Measurements from ENCODE around the gene POU2F3. TPM values are rescaled to one million over a fixed set of nuclear protein-coding genes. Genes with fewer than 3 reads are reported as not detected.

Gene POU2F3
- total and polyA plus RNA-seq, 2 experiments from 2014 or later: 0.15 to 0.40 TPM

- H3K27me3 ChIP-seq: peaks cover 88% of the 10 kb centered on the region
These were observed 28.2 kb upstream of the POU2F3 start for GRCh38 chr11:120211522-120212258.

GRCh38 chr11:120212259-120212878 is 27.6 kb upstream of the POU2F3 start:
- H3K4me1 ChIP-seq (ENCODE audit: low read depth): no peaks in the 10 kb centered on the region
- H3K4me3 ChIP-seq: no peak overlapping the region
- DNase-seq (ENCODE audit: low read depth in 1 of 2, low spot score in 1 of 2): no peak
- H3K27ac ChIP-seq: no peak overlapping the region
- no peaks in the 10 kb centered on the region for H3K36me3 ChIP-seq
- TF ChIP-seq CTCF (IDR thresholded peaks at IDR 0.05; ENCODE audit: low read depth, low read length): no peak
- H3K9me3 ChIP-seq (ENCODE audit: low read depth): no peaks in the 10 kb centered on the region
- peaks cover 87% of the 10 kb centered on the region for H3K27me3 ChIP-seq

More at GRCh38 chr11:120211522-120212258, 28.2 kb upstream of the POU2F3 start:
- no peak for DNase-seq (ENCODE audit: low read depth in 1 of 2, low spot score in 1 of 2)
- Histone ChIP-seq H3K4me1 (ENCODE audit: low read depth) (no peaks in the 10 kb centered on the region), H3K36me3 (no peaks in the 10 kb centered on the region), H3K9me3 (ENCODE audit: low read depth) (no peaks in the 10 kb centered on the region), H3K27ac (no peak overlapping the region), H3K4me3 (peak overlapping the region; percentile 51)
- no peak for TF ChIP-seq CTCF (IDR thresholded peaks at IDR 0.05; ENCODE audit: low read depth, low read length)

- Histone ChIP-seq H3K4me3 (no peak overlapping the region), H3K27ac (no peak overlapping the region), H3K27me3 (peaks cover 81% of the 10 kb centered on the region), H3K36me3 (no peaks in the 10 kb centered on the region), H3K4me1 (ENCODE audit: low read depth) (no peaks in the 10 kb centered on the region), H3K9me3 (ENCODE audit: low read depth) (no peaks in the 10 kb centered on the region)
- no peak for TF ChIP-seq CTCF (IDR thresholded peaks at IDR 0.05; ENCODE audit: low read depth, low read length)
- peak in 1 of 2 donors; percentile 21 for DNase-seq (ENCODE audit: low read depth in 1 of 2, low spot score in 1 of 2)
These were observed 27.0 kb upstream of the POU2F3 start for GRCh38 chr11:120212926-120213325.

- Histone ChIP-seq H3K4me1 (ENCODE audit: low read depth) (no peaks in the 10 kb centered on the region), H3K9me3 (ENCODE audit: low read depth) (no peaks in the 10 kb centered on the region), H3K4me3 (no peak overlapping the region), H3K36me3 (no peaks in the 10 kb centered on the region), H3K27ac (no peak overlapping the region), H3K27me3 (peaks cover 74% of the 10 kb centered on the region)
- DNase-seq (ENCODE audit: low read depth in 1 of 2, low spot score in 1 of 2): no peak
- TF ChIP-seq CTCF (IDR thresholded peaks at IDR 0.05; ENCODE audit: low read depth, low read length): no peak
These were observed 25.4 kb upstream of the POU2F3 start for GRCh38 chr11:120214581-120214980.

- no peaks in the 10 kb centered on the region for H3K36me3 ChIP-seq
- TF ChIP-seq CTCF (IDR thresholded peaks at IDR 0.05; ENCODE audit: low read depth, low read length): no peak
- no peak overlapping the region for H3K4me3 ChIP-seq
- peaks cover 78% of the 10 kb centered on the region for H3K27me3 ChIP-seq
- H3K27ac ChIP-seq: no peak overlapping the region
- peak in 1 of 2 donors; percentile 65 for DNase-seq (ENCODE audit: low read depth in 1 of 2, low spot score in 1 of 2)
- no peaks in the 10 kb centered on the region for H3K4me1 ChIP-seq (ENCODE audit: low read depth)
- no peaks in the 10 kb centered on the region for H3K9me3 ChIP-seq (ENCODE audit: low read depth)
These were observed 24.3 kb upstream of the POU2F3 start for GRCh38 chr11:120215634-120216033.
